ENCODE results near the gene PPP4R2.

PPP4R2 gene

GRCh38 chr3:73096169-73096568 lies 99.6 kb downstream of the PPP4R2 start:
- Histone ChIP-seq H2BK12ac (ENCODE audit: low read length in 2 of 2) (no peak overlapping the region), H2AK5ac (ENCODE audit: low read length, severe bottlenecking) (no peak overlapping the region), H3K4me2 (ENCODE audit: low read length, poor library complexity, severe bottlenecking) (no peak overlapping the region), H2BK15ac (ENCODE audit: low read depth, poor library complexity, severe bottlenecking) (no peak overlapping the region), H3K18ac (ENCODE audit: low read depth in 1 of 2, low read length in 2 of 2) (no peak overlapping the region), H3K4ac (ENCODE audit: low read depth in 1 of 2, low read length in 2 of 2) (no peak overlapping the region), H4K8ac (ENCODE audit: low read length) (no peak overlapping the region), H2BK5ac (ENCODE audit: low read depth, low read length, poor library complexity, severe bottlenecking) (no peak overlapping the region), H3K4me1 (ENCODE audit: control insufficient read depth, insufficient read depth, low read depth, low read length) (peaks cover 5% of the 10 kb centered on the region), H3K14ac (ENCODE audit: low read length in 2 of 2) (no peak overlapping the region), H3K4me3 (ENCODE audit: insufficient read depth in 1 of 2, low read depth in 1 of 2, low read length in 2 of 2) (no peak overlapping the region), H3K27ac (ENCODE audit: low read length, poor library complexity, severe bottlenecking) (no peak overlapping the region), H2AFZ (ENCODE audit: low read depth, low read length) (no peak overlapping the region), H3K9ac (ENCODE audit: low read length) (no peak overlapping the region), H4K91ac (ENCODE audit: low read length) (no peak overlapping the region), H3K79me1 (replicated peaks; ENCODE audit: low read length, poor library complexity, severe bottlenecking) (no peaks in the 10 kb centered on the region), H2BK120ac (ENCODE audit: low read depth, low read length) (no peak overlapping the region), H3K23ac (ENCODE audit: low read length in 2 of 2) (no peak overlapping the region), H3K27me3 (ENCODE audit: control insufficient read depth in 1 of 2, insufficient read depth in 1 of 2, low read length in 2 of 2) (peaks cover 0 to 5% of the 10 kb centered on the region in 2 experiments), H3K9me3 (ENCODE audit: control insufficient read depth, low read length) (no peaks in the 10 kb centered on the region), H3K36me3 (ENCODE audit: control insufficient read depth in 1 of 2, insufficient read depth in 2 of 2, low read depth in 1 of 2, low read length in 2 of 2) (no peaks in the 10 kb centered on the region)
- DNase-seq, result no peak
- WGBS, result 88% methylated on average over 2 of the region's 2 CpGs

DNA sequence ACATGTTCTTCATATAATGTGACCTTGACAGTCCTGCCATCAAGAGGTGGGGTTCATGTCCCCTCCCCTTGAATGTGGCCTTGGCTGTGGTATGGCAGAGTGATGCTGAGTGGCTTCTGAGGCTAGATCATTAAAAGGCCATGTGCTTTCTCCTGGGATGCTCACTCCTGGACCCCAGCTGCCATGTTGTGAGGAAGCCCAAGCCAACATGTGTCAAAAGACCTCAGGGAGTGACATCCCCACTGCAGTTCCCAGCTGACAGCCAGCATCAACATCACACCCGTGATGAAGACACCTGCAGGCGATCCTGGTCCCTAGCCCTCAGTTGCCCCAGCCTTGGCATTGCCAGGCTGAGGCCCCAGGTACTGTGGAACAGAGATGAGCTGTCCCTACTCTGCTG lies 101.4 kb downstream of the PPP4R2 start:
- Histone ChIP-seq H3K23ac (ENCODE audit: low read length in 2 of 2) (no peak overlapping the region), H3K4me3 (ENCODE audit: insufficient read depth in 1 of 2, low read depth in 1 of 2, low read length in 2 of 2) (no peak overlapping the region), H3K79me1 (replicated peaks; ENCODE audit: low read length, poor library complexity, severe bottlenecking) (no peaks in the 10 kb centered on the region), H3K4ac (ENCODE audit: low read depth in 1 of 2, low read length in 2 of 2) (no peak overlapping the region), H2AFZ (ENCODE audit: low read depth, low read length) (no peak overlapping the region), H3K4me1 (ENCODE audit: control insufficient read depth, insufficient read depth, low read depth, low read length) (peaks cover 5% of the 10 kb centered on the region), H3K9me3 (ENCODE audit: control insufficient read depth, low read length) (no peaks in the 10 kb centered on the region), H2AK5ac (ENCODE audit: low read length, severe bottlenecking) (no peak overlapping the region), H3K9ac (ENCODE audit: low read length) (no peak overlapping the region), H3K4me2 (ENCODE audit: low read length, poor library complexity, severe bottlenecking) (no peak overlapping the region), H2BK15ac (ENCODE audit: low read depth, poor library complexity, severe bottlenecking) (no peak overlapping the region), H3K18ac (ENCODE audit: low read depth in 1 of 2, low read length in 2 of 2) (no peak overlapping the region), H4K91ac (ENCODE audit: low read length) (no peak overlapping the region), H2BK5ac (ENCODE audit: low read depth, low read length, poor library complexity, severe bottlenecking) (no peak overlapping the region), H2BK120ac (ENCODE audit: low read depth, low read length) (no peak overlapping the region), H2BK12ac (ENCODE audit: low read length in 2 of 2) (no peak overlapping the region), H3K27ac (ENCODE audit: low read length, poor library complexity, severe bottlenecking) (no peak overlapping the region), H3K36me3 (ENCODE audit: control insufficient read depth in 1 of 2, insufficient read depth in 2 of 2, low read depth in 1 of 2, low read length in 2 of 2) (no peaks in the 10 kb centered on the region), H3K14ac (ENCODE audit: low read length in 2 of 2) (no peak overlapping the region), H4K8ac (ENCODE audit: low read length) (no peak overlapping the region), H3K27me3 (ENCODE audit: control insufficient read depth in 1 of 2, insufficient read depth in 1 of 2, low read length in 2 of 2) (peaks cover 0 to 5% of the 10 kb centered on the region in 2 experiments)
- WGBS, result 94% methylated on average over 2 of the region's 2 CpGs
- DNase-seq, result no peak

- Histone ChIP-seq H2BK12ac (ENCODE audit: low read length in 2 of 2) (no peak overlapping the region), H3K36me3 (ENCODE audit: control insufficient read depth in 1 of 2, insufficient read depth in 2 of 2, low read depth in 1 of 2, low read length in 2 of 2) (no peaks in the 10 kb centered on the region), H2BK5ac (ENCODE audit: low read depth, low read length, poor library complexity, severe bottlenecking) (no peak overlapping the region), H4K8ac (ENCODE audit: low read length) (no peak overlapping the region), H2AK5ac (ENCODE audit: low read length, severe bottlenecking) (no peak overlapping the region), H2BK120ac (ENCODE audit: low read depth, low read length) (no peak overlapping the region), H3K27me3 (ENCODE audit: control insufficient read depth in 1 of 2, insufficient read depth in 1 of 2, low read length in 2 of 2) (peaks cover 0 to 5% of the 10 kb centered on the region in 2 experiments), H3K14ac (ENCODE audit: low read length in 2 of 2) (no peak overlapping the region), H3K79me1 (replicated peaks; ENCODE audit: low read length, poor library complexity, severe bottlenecking) (no peaks in the 10 kb centered on the region), H3K9ac (ENCODE audit: low read length) (no peak overlapping the region), H3K4ac (ENCODE audit: low read depth in 1 of 2, low read length in 2 of 2) (no peak overlapping the region), H3K9me3 (ENCODE audit: control insufficient read depth, low read length) (no peaks in the 10 kb centered on the region), H3K4me3 (ENCODE audit: insufficient read depth in 1 of 2, low read depth in 1 of 2, low read length in 2 of 2) (no peak overlapping the region), H2AFZ (ENCODE audit: low read depth, low read length) (no peak overlapping the region), H3K18ac (ENCODE audit: low read depth in 1 of 2, low read length in 2 of 2) (no peak overlapping the region), H3K27ac (ENCODE audit: low read length, poor library complexity, severe bottlenecking) (no peak overlapping the region), H4K91ac (ENCODE audit: low read length) (no peak overlapping the region), H3K4me2 (ENCODE audit: low read length, poor library complexity, severe bottlenecking) (no peak overlapping the region), H3K4me1 (ENCODE audit: control insufficient read depth, insufficient read depth, low read depth, low read length) (peaks cover 5% of the 10 kb centered on the region), H2BK15ac (ENCODE audit: low read depth, poor library complexity, severe bottlenecking) (no peak overlapping the region), H3K23ac (ENCODE audit: low read length in 2 of 2) (no peak overlapping the region)
- DNase-seq, result no peak
- no CpG with 5 or more reads among the region's 1 CpG for WGBS
These were observed 102.3 kb downstream of the PPP4R2 start for GRCh38 chr3:73098873-73099272.

DNA sequence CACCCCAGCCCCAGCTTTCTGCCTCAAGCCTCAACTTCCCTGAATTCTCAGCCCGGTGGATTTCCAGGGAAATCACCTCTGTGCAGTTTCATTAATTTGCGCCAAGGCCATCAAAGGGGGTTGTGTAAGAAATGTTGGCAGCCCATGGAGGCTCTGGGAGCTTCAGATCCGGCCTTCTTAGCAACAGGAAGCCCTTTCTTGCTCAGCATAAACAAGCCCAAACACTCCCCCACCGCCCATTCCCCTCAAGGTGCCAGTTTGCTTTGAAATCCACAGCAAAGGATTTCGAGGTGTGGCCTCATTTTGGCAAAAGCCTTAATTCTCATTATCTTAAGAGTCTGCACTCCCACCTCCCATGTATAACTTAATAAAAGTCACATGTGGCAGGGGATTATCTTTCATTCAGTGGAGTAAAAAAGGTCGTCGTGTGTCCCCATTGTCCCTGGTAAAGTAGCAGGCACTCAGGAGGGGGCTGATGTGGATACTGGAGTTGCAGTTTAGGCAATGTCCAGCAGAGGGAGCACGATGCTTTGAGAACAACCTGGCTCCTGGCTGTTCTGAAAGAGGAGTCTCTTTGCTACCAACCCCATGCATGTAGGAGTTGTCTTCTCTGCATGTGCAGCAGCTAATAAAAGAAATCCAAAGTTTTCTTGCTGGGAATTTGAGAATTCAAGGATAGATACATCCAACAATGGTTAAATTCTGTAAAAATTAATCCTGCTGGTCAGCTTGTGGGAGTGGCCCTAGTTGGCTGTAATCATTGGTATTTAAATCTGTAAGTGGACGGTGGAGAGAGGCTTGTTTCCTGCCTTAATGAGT lies 104.3 kb downstream of the PPP4R2 start:
- Histone ChIP-seq H3K27ac (ENCODE audit: low read length, poor library complexity, severe bottlenecking) (no peak overlapping the region), H3K27me3 (ENCODE audit: control insufficient read depth in 1 of 2, insufficient read depth in 1 of 2, low read length in 2 of 2) (peaks cover 0 to 5% of the 10 kb centered on the region in 2 experiments), H2AFZ (ENCODE audit: low read depth, low read length) (no peak overlapping the region), H2AK5ac (ENCODE audit: low read length, severe bottlenecking) (no peak overlapping the region), H3K9me3 (ENCODE audit: control insufficient read depth, low read length) (no peaks in the 10 kb centered on the region), H2BK12ac (ENCODE audit: low read length in 2 of 2) (no peak overlapping the region), H3K14ac (ENCODE audit: low read length in 2 of 2) (no peak overlapping the region), H4K91ac (ENCODE audit: low read length) (no peak overlapping the region), H3K4me3 (ENCODE audit: insufficient read depth in 1 of 2, low read depth in 1 of 2, low read length in 2 of 2) (no peak overlapping the region), H3K4ac (ENCODE audit: low read depth in 1 of 2, low read length in 2 of 2) (no peak overlapping the region), H2BK15ac (ENCODE audit: low read depth, poor library complexity, severe bottlenecking) (no peak overlapping the region), H3K4me1 (ENCODE audit: control insufficient read depth, insufficient read depth, low read depth, low read length) (no peaks in the 10 kb centered on the region), H2BK5ac (ENCODE audit: low read depth, low read length, poor library complexity, severe bottlenecking) (no peak overlapping the region), H3K79me1 (replicated peaks; ENCODE audit: low read length, poor library complexity, severe bottlenecking) (no peaks in the 10 kb centered on the region), H4K8ac (ENCODE audit: low read length) (no peak overlapping the region), H2BK120ac (ENCODE audit: low read depth, low read length) (no peak overlapping the region), H3K4me2 (ENCODE audit: low read length, poor library complexity, severe bottlenecking) (no peak overlapping the region), H3K18ac (ENCODE audit: low read depth in 1 of 2, low read length in 2 of 2) (no peak overlapping the region), H3K23ac (ENCODE audit: low read length in 2 of 2) (no peak overlapping the region), H3K36me3 (ENCODE audit: control insufficient read depth in 1 of 2, insufficient read depth in 2 of 2, low read depth in 1 of 2, low read length in 2 of 2) (no peaks in the 10 kb centered on the region), H3K9ac (ENCODE audit: low read length) (no peak overlapping the region)
- peak; percentile 77 for DNase-seq
- 33% methylated on average over 8 of the region's 9 CpGs for WGBS

Measured in mesenchymal stem cell (in vitro differentiated cells and primary cell).